H1 (cell line): ENCODE data around the gene MRFAP1L1. TPM values are rescaled to one million over a fixed set of nuclear protein-coding genes. Genes with fewer than 3 reads are reported as not detected.

Experiments used
- RAD21 ChIP-seq, 2 experiments: IDR thresholded peaks in 1 of 2; conservative IDR thresholded peaks in 1 of 2; 2 replicates each; pipeline ENCODE4 v1.6.1; 2011; ENCODE audit warnings: low read depth in 2 of 2, low read length in 2 of 2, improper control_type of control experiment in 1 of 2, inconsistent platforms in 1 of 2, mild to moderate bottlenecking in 1 of 2, moderate library complexity in 1 of 2
- SAP30 ChIP-seq: fragments of 300-600 bp; sonication (generic); IDR thresholded peaks from 2 replicates; pipeline ENCODE4 v1.7.1; 2012; ENCODE audit warnings: low read length, moderate library complexity, mild to moderate bottlenecking, inconsistent platforms; ENCODE audit not compliant: insufficient read depth, insufficient replicate concordance
- polyA plus RNA-seq, 7 experiments: library from polyadenylated mRNA; depleted of rRNA in 3 of 7; stranded (reverse) in 5 of 7; unstranded in 2 of 7; fragments of >200 nt in 5 of 7; fragments of 200-250 nt in 2 of 7; gene quantifications; 1 replicate in 5 of 7; 2 replicates in 1 of 7; 4 replicates in 1 of 7; pipeline versions ENCODE4 v1.2.1 to v1.2.3, GENCODE V29; 2011 to 2013; ENCODE audit warnings: missing spikeins in 2 of 7, mixed read lengths in 2 of 7
- total RNA-seq: library from RNA; stranded (reverse); fragmentation: NEBNext Ultra II Directional; extraction: Animal tissue kit (Norgen Biotek cat#: 25700); gene quantifications from 2 replicates; pipeline ENCODE4 v1.2.1, GENCODE V29; 2021

MRFAP1L1 gene
- total and polyA plus RNA-seq, 2 of the 8 experiments (the other 6 are each of a cell fraction or from before 2014, with no cell fraction given): 26.8 to 54.3 TPM

- peak; percentile 99 for TF ChIP-seq RAD21 (IDR thresholded peaks at IDR 0.05 in 1 of 2, conservative IDR thresholded peaks at IDR 0.05 in 1 of 2; ENCODE audit: low read depth in 2 of 2, low read length in 2 of 2)
- TF ChIP-seq SAP30: no peak
- TF ChIP-seq, all 59 proteins: peak for 5
These were observed 10.6 kb upstream of the MRFAP1L1 start (continued) for GRCh38 chr4:6720202-6720699.
